Cardiac fibroblast (primary cell): Measurements from ENCODE around the gene LITAFD.

Experiments used
- DNase-seq, 2 donors: peaks; one replicate each; pipeline versions ENCODE4 v3.0.0 to v3.0.0-alpha.2; 2010; ENCODE audit warnings: low read depth in 2 of 2
- H3K4me3 ChIP-seq, 2 donors: replicated peaks in 1 of 2; 1 replicate in 1 of 2; 2 replicates in 1 of 2; pipeline ENCODE4 v1.5.1; 2011; ENCODE audit warnings: low read depth in 2 of 2, low read length in 2 of 2, mild to moderate bottlenecking in 2 of 2, moderate library complexity in 1 of 2
- TF ChIP-seq, protein P1 (sequence below): IDR thresholded peaks from one replicate; pipeline ENCODE4 v1.5.1; 2011; ENCODE audit warnings: low read depth, mild to moderate bottlenecking, low read length, inconsistent platforms

LITAFD gene

DNA sequence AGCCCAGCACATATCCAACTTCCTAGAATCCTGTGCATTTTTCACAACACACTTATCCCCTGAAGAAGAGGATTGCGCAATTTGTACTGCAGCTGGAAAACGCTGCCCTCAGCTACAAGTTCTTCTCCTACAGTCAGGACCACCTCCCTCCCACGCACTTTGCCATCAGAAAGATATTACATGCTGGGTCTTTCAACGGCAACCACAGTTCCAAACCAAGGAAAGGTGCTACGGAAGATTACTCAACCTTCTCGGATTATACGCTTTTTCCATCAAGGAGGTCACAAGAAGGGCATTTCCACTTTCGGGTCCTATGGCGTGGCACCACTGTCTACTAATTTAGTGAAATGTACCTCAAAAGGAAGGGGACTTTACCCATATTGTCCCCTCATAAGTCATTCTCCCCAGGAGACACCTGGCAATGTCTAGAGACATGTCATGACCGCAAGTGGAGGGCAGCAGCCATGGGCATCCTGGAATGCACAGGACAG is 46.4 kb downstream of the LITAFD start:
- no peak overlapping the region for H3K4me3 ChIP-seq
- peak; percentile 43 to 80 for DNase-seq
- TF ChIP-seq, protein P1, sequence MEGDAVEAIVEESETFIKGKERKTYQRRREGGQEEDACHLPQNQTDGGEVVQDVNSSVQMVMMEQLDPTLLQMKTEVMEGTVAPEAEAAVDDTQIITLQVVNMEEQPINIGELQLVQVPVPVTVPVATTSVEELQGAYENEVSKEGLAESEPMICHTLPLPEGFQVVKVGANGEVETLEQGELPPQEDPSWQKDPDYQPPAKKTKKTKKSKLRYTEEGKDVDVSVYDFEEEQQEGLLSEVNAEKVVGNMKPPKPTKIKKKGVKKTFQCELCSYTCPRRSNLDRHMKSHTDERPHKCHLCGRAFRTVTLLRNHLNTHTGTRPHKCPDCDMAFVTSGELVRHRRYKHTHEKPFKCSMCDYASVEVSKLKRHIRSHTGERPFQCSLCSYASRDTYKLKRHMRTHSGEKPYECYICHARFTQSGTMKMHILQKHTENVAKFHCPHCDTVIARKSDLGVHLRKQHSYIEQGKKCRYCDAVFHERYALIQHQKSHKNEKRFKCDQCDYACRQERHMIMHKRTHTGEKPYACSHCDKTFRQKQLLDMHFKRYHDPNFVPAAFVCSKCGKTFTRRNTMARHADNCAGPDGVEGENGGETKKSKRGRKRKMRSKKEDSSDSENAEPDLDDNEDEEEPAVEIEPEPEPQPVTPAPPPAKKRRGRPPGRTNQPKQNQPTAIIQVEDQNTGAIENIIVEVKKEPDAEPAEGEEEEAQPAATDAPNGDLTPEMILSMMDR = no peak

DNA sequence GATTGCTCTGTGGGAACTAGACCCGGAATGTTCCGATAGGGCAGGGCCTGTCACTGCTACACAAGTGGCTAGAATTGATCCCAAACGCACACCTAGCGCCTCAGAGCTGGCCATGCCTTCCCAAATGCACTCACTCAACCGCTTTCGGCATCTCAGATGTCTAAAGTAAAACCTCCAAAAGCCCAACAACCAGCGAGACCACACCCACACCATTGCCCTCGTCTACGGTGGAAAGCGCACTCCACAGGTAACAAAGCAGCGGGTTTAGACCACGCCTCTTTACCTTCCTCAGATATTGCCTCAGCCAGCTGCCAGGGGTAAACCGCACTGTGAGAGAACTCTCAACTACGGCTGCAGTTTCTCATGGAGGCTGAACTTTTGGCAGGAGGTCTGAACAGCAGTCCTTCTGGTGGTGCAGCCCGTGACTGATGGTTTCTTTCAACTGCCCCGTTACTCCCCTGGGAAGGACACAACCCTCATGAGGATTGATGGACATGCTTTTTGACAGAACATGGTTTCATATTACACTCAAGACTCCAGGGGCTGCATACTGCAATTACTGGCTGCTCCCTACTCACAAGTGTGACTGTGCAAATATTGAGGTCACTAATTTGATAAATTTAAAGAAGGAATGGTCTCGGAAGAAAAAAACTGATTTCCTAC is 47.1 kb downstream of the LITAFD start:
- TF ChIP-seq, protein P1 = no peak
- no peak overlapping the region for H3K4me3 ChIP-seq
- no peak for DNase-seq

DNA sequence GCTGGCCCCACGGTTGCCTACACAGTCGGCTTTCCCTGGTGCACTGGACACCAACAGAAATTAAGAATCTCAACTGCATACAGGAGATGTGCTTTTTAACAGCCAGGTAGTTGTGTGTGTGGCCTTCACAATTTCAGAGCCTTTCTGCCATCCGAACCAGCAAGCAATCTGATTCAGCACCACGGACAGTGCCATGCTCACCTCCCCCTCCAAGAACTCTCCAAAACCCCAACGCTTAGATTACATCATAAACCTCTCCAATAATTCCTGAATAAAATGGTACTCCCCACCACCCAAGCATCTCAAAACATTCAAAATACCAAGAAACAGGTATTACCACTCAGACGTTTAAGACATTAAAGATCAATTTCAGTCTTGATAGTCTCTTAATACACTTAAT is 49.7 kb downstream of the LITAFD start:
- TF ChIP-seq, protein P1 = no peak
- H3K4me3 ChIP-seq = no peak overlapping the region
- DNase-seq = peak; percentile 66 to 75

DNA sequence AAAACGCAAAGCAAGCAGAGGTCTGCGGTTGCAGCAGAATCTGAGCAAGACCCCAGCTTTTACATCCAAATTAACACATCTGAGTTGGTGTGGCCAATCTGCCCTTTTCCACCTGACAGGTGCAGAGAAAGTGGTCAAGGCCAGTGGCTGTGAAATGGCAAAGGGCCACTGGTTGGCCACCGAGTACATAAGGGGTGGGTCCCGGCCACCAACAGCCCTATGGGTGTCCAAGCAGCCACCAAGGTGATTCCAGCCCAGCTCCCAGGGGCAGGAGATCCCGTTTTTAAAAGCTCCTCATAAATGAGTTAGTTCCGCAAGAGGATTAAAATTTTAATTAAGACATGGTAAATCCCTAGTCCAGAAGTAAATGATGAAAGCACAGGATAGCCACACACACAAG is 52.5 kb downstream of the LITAFD start:
- TF ChIP-seq, protein P1 = no peak

More for the DNA sequence above, 52.5 kb downstream of the LITAFD start:
- DNase-seq = no peak
- no peak overlapping the region for H3K4me3 ChIP-seq
